ENCODE measurements around the gene SGCG.

GRCh38 chr13:23367907-23368306 lies 187.1 kb downstream of the SGCG start:
- TF ChIP-seq CTCF (conservative IDR thresholded peaks at IDR 0.05; ENCODE audit: low read depth, low read length) (no peak), CHD1 (IDR thresholded peaks at IDR 0.05; ENCODE audit: low read depth, low read length) (no peak), POLR2A (IDR thresholded peaks at IDR 0.05; ENCODE audit: low read depth, low read length) (no peak), CEBPB (IDR thresholded peaks at IDR 0.05; ENCODE audit: low read depth, low read length) (no peak), MAFK (IDR thresholded peaks at IDR 0.05; ENCODE audit: low read depth, low read length) (no peak)
